GM23248 (cell line): ENCODE measurements around the gene ANKRD11.

Experiments used
- EZH2 ChIP-seq: fragments of 200-600 bp; sonication (generic); IDR thresholded peaks from 2 replicates; pipeline ENCODE4 v1.6.1; 2018; ENCODE audit warnings: antibody characterized with exemption, mild to moderate bottlenecking; ENCODE audit not compliant: insufficient read depth, poor library complexity, severe bottlenecking
- EZH2phosphoT487 ChIP-seq: fragments of 200-600 bp; sonication (generic); IDR thresholded peaks from 2 replicates; pipeline ENCODE4 v1.6.1; 2018; ENCODE audit warnings: antibody characterized with exemption, moderate library complexity, mild to moderate bottlenecking, low read depth; ENCODE audit not compliant: insufficient read depth

DNA sequence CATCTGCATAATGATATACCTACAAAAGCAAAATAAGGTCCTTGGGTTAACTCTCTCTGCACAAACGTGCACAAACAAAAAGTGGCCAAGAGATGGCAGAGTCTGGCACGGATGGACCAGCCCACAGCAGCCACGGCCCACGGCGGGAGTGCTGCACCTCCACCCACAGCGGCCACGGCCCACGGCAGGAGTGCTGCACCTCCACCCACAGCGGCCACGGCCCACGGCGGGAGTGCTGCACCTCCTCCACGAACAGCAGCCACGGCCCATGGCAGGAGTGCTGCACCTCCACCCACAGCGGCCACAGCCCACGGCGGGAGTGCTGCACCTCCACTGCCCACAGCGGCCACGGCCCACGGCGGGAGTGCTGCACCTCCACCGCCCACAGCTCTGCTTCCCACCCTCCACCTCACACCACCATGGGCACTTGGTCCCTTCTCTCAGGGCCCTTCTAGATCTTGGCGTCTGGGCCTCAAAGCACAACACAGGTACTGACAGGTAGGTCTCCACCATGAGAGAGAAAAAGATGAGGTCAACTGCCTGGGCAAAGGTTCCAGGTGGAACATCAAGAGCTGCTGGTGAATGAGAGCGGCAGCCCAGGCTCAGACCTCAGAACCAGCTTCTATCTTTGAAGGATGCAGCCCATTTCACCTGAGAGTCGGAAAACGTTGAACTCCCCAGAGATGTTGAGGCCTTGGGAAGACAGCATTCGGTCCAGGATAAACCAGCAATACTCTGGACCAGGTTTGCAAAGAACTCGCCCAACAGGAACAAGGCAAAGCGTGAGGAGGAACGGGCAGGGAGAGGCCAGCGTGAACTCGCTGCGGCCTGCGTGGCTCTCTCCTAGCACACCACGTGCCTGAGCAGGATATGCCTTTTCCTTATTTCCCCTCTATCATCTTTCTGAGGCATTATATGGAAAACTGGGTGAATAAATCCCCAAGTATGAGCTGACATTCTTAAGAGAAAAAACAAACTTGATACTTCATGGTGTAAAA lies 148.4 kb downstream of the ANKRD11 start:
- no peak for TF ChIP-seq EZH2
- no peak for TF ChIP-seq EZH2phosphoT487
